ENCODE measurements around the gene SERPINH1. TPM values are rescaled to one million over a fixed set of nuclear protein-coding genes. Genes with fewer than 3 reads are reported as not detected.

The SERPINH1 gene
- polyA plus RNA-seq, 1 donor, result 340 TPM

GRCh38 chr11:75598900-75599299 lies 36.8 kb downstream of the SERPINH1 start:
- no peak for DNase-seq

- no peak for DNase-seq
These were observed 38.3 kb downstream of the SERPINH1 start for GRCh38 chr11:75600356-75600755.

- DNase-seq, result no peak
These were observed 39.4 kb downstream of the SERPINH1 start for GRCh38 chr11:75601494-75601893.

- DNase-seq, result no peak
These were observed 40.9 kb downstream of the SERPINH1 start for GRCh38 chr11:75602951-75603350.

GRCh38 chr11:75603791-75604736 lies 42.0 kb downstream of the SERPINH1 start:
- DNase-seq, result no peak

GRCh38 chr11:75606099-75606498 lies 44.0 kb downstream of the SERPINH1 start:
- DNase-seq, result no peak

- no peak for DNase-seq
These were observed 49.8 kb downstream of the SERPINH1 start for GRCh38 chr11:75611823-75612222.

GRCh38 chr11:75615751-75616150 lies 53.7 kb downstream of the SERPINH1 start:
- no peak for DNase-seq

GRCh38 chr11:75616281-75616680 lies 54.2 kb downstream of the SERPINH1 start:
- DNase-seq, result no peak

Other genes with a start within 250 kb of the SERPINH1 start
- gene ARRB1, start 210.6 kb upstream of the SERPINH1 start, polyA plus RNA-seq (ENCODE audit: insufficient read length), result 20.6 TPM
- 3,361 TPM for gene RPS3, start 162.7 kb upstream of the SERPINH1 start, polyA plus RNA-seq (ENCODE audit: insufficient read length)
- 6.6 TPM for gene KLHL35, start 129.1 kb upstream of the SERPINH1 start, polyA plus RNA-seq (ENCODE audit: insufficient read length)
- 28.3 TPM for gene GDPD5, start 36.3 kb upstream of the SERPINH1 start, polyA plus RNA-seq (ENCODE audit: insufficient read length)
- 15.6 TPM for gene MAP6, start 106.8 kb downstream of the SERPINH1 start, polyA plus RNA-seq (ENCODE audit: insufficient read length)
- gene MOGAT2, start 155.6 kb downstream of the SERPINH1 start, polyA plus RNA-seq (ENCODE audit: insufficient read length), result not detected
- gene DGAT2, start 206.5 kb downstream of the SERPINH1 start, polyA plus RNA-seq (ENCODE audit: insufficient read length), result 6.1 TPM